K562 (cell line): ENCODE results near the gene SPHKAP.

Source experiments
- BMI1 ChIP-seq: fragments of 150-350 bp; IDR thresholded peaks from 2 replicates; pipeline ENCODE4 v1.6.1; 2014; ENCODE audit warnings: low read length
- CHD1 ChIP-seq: fragments of 200-600 bp; sonication (generic); IDR thresholded peaks from one replicate; pipeline ENCODE4 v1.6.1; 2012; ENCODE audit warnings: mild to moderate bottlenecking, moderate library complexity, low read length, inconsistent platforms
- FIP1L1 ChIP-seq: fragments of 200-400 bp; formaldehyde crosslinking; IDR thresholded peaks from 2 replicates; pipeline ENCODE4 v1.6.1; 2018; ENCODE audit warnings: mild to moderate bottlenecking, low read depth, low read length; ENCODE audit not compliant: poor library complexity, severe bottlenecking
- KAT2B ChIP-seq: IDR thresholded peaks from one replicate; pipeline ENCODE4 v1.6.1; 2012; ENCODE audit warnings: low read depth, mild to moderate bottlenecking, control low read depth, inconsistent platforms, low read length, moderate library complexity
- NFYB ChIP-seq: IDR thresholded peaks from 2 replicates; pipeline ENCODE4 v1.6.1; 2011; ENCODE audit warnings: mild to moderate bottlenecking, moderate library complexity; ENCODE audit not compliant: insufficient read length; ENCODE audit errors: extremely low read depth
- ZBTB17 ChIP-seq: fragments of 450-650 bp; formaldehyde crosslinking; IDR thresholded peaks from 2 replicates; pipeline ENCODE4 v1.4.0; 2020; ENCODE audit warnings: mild to moderate bottlenecking
- TF ChIP-seq, protein P1 (sequence below), 3 experiments: IDR thresholded peaks in 2 of 3; conservative IDR thresholded peaks in 1 of 3; 2 replicates each; pipeline ENCODE4 v1.5.1; 2011 to 2012; ENCODE audit warnings: low read length in 3 of 3, mild to moderate bottlenecking in 3 of 3, control low read depth in 2 of 3, improper control_type of control experiment in 1 of 3, inconsistent platforms in 1 of 3, low read depth in 1 of 3, mixed read lengths in 1 of 3, moderate library complexity in 1 of 3; ENCODE audit not compliant: insufficient read depth in 2 of 3
- TF ChIP-seq, protein P2 (sequence below): fragments of 250-450 bp; sonication (Bioruptor Pico); IDR thresholded peaks from 2 replicates; pipeline ENCODE4 v1.8.0; 2021; ENCODE audit warnings: moderate library complexity, mild to moderate bottlenecking, inconsistent platforms
- TF ChIP-seq, protein P3 (sequence below): fragments of 450-650 bp; IDR thresholded peaks from 2 replicates; pipeline ENCODE4 v1.6.1; 2016; ENCODE audit warnings: borderline replicate concordance

DNA sequence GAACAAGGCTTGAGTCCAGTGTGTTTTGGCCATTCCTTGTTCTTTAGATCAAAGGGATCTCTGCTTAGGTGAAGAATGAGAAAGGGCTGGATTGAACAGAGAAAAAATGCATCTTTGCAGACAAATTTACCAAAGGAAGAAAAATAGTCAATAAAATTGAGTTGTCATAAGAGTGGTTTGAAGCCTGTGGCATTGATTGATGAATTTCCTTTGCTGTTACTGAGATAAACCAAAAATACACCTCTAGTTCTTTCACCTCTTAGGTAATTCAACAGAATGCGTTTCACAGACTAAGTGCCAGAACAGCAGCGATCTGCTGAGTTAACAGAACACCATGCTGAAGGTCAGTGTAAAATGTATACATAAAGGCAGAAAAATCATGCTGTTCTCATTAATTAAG, 96.8 kb downstream of the SPHKAP start:
- no peak for TF ChIP-seq FIP1L1
- no peak for TF ChIP-seq CHD1
- TF ChIP-seq NFYB = no peak
- no peak for TF ChIP-seq ZBTB17 (CRISPR knock-in tag)
- TF ChIP-seq, protein P1, sequence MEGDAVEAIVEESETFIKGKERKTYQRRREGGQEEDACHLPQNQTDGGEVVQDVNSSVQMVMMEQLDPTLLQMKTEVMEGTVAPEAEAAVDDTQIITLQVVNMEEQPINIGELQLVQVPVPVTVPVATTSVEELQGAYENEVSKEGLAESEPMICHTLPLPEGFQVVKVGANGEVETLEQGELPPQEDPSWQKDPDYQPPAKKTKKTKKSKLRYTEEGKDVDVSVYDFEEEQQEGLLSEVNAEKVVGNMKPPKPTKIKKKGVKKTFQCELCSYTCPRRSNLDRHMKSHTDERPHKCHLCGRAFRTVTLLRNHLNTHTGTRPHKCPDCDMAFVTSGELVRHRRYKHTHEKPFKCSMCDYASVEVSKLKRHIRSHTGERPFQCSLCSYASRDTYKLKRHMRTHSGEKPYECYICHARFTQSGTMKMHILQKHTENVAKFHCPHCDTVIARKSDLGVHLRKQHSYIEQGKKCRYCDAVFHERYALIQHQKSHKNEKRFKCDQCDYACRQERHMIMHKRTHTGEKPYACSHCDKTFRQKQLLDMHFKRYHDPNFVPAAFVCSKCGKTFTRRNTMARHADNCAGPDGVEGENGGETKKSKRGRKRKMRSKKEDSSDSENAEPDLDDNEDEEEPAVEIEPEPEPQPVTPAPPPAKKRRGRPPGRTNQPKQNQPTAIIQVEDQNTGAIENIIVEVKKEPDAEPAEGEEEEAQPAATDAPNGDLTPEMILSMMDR (IDR thresholded peaks at IDR 0.05 in 2 of 3, conservative IDR thresholded peaks at IDR 0.05 in 1 of 3; ENCODE audit: insufficient read depth in 2 of 3, low read depth in 1 of 3, low read length in 3 of 3) = no peak
- TF ChIP-seq BMI1 = no peak
- TF ChIP-seq, protein P2, sequence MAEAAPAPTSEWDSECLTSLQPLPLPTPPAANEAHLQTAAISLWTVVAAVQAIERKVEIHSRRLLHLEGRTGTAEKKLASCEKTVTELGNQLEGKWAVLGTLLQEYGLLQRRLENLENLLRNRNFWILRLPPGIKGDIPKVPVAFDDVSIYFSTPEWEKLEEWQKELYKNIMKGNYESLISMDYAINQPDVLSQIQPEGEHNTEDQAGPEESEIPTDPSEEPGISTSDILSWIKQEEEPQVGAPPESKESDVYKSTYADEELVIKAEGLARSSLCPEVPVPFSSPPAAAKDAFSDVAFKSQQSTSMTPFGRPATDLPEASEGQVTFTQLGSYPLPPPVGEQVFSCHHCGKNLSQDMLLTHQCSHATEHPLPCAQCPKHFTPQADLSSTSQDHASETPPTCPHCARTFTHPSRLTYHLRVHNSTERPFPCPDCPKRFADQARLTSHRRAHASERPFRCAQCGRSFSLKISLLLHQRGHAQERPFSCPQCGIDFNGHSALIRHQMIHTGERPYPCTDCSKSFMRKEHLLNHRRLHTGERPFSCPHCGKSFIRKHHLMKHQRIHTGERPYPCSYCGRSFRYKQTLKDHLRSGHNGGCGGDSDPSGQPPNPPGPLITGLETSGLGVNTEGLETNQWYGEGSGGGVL (CRISPR knock-in tag) = no peak
- TF ChIP-seq, protein P3, sequence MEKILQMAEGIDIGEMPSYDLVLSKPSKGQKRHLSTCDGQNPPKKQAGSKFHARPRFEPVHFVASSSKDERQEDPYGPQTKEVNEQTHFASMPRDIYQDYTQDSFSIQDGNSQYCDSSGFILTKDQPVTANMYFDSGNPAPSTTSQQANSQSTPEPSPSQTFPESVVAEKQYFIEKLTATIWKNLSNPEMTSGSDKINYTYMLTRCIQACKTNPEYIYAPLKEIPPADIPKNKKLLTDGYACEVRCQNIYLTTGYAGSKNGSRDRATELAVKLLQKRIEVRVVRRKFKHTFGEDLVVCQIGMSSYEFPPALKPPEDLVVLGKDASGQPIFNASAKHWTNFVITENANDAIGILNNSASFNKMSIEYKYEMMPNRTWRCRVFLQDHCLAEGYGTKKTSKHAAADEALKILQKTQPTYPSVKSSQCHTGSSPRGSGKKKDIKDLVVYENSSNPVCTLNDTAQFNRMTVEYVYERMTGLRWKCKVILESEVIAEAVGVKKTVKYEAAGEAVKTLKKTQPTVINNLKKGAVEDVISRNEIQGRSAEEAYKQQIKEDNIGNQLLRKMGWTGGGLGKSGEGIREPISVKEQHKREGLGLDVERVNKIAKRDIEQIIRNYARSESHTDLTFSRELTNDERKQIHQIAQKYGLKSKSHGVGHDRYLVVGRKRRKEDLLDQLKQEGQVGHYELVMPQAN = no peak
- TF ChIP-seq KAT2B = no peak
